HepG2 (cell line): ENCODE measurements around the gene CISTR. TPM values are rescaled to one million over a fixed set of nuclear protein-coding genes. Genes with fewer than 3 reads are reported as not detected.
"Not testable (repeated sequence)": the region's sequence is repeated elsewhere in the genome, so short reads cannot be mapped to it uniquely, and the experiment has no call there.

Source experiments
- ATAC-seq: fragments of 200-7000 bp; cut with Tn5 transposase; 3 replicates; pipeline ENCODE4 v1.9.1; 2020; ENCODE audit warnings: mild to moderate bottlenecking, moderate library complexity
- BruUV-seq: library from RNA; stranded (reverse); fragments of 400-500 nt; replicated peaks from 2 replicates; lab custom pipeline; 2021; lab: Mats Ljungman, UMichigan
- CTCF ChIA-PET: fragments of 300-600 bp; formaldehyde crosslinking; extraction: SDS; loops from one replicate; lab custom pipeline; 2021; ENCODE audit warnings: low total read pairs, inconsistent platforms, low intra/inter-chr PET ratio; lab: Yijun Ruan, JAX
- POLR2A ChIA-PET: fragments of 350-600 bp; sonication (Branson Sonifier 250); formaldehyde crosslinking; loops from one replicate; lab custom pipeline; 2020; ENCODE audit warnings: antibody characterized with exemption, inconsistent platforms; lab: Yijun Ruan, JAX
- DNase-seq: peaks from one replicate; pipeline ENCODE4 v3.0.0-alpha.2; 2015; ENCODE audit warnings: low spot score
- FAIRE-seq: peaks from 3 replicates; lab custom pipeline; 2011; peaks lifted over from hg19 to GRCh38; lab: Jason Lieb, UNC
- H2AFZ ChIP-seq: one replicate; pipeline ENCODE4 v1.6.1; 2011; ENCODE audit warnings: low read length, inconsistent platforms
- H3K27ac ChIP-seq: fragments of 300-600 bp; 3 replicates; pipeline ENCODE4 v1.8.0; 2011; ENCODE audit warnings: mixed run types, mild to moderate bottlenecking, mixed read lengths, low read length, inconsistent platforms; ENCODE audit not compliant: insufficient read depth; ENCODE audit errors: extremely low read length
- H3K27me3 ChIP-seq, 2 experiments: fragments of 200-600 bp in 1 of 2; 2 replicates in 1 of 2; 3 replicates in 1 of 2; pipeline versions ENCODE4 v1.6.0 to v1.8.0; 2011; ENCODE audit warnings: low read length in 2 of 2, mild to moderate bottlenecking in 2 of 2, moderate library complexity in 2 of 2, inconsistent platforms in 1 of 2; ENCODE audit not compliant: insufficient read depth in 2 of 2, control insufficient read depth in 1 of 2
- H3K36me3 ChIP-seq, 2 experiments: fragments of 200-600 bp in 1 of 2; replicated peaks in 1 of 2; 2 replicates in 1 of 2; 3 replicates in 1 of 2; pipeline versions ENCODE4 v1.5.1 to v1.8.0; 2011; ENCODE audit warnings: low read length in 2 of 2, inconsistent platforms in 1 of 2; ENCODE audit not compliant: insufficient read depth in 2 of 2, control insufficient read depth in 1 of 2
- H3K4me1 ChIP-seq: 2 replicates; pipeline ENCODE4 v1.5.1; 2012; ENCODE audit warnings: low read length, inconsistent platforms; ENCODE audit not compliant: insufficient read depth
- H3K4me2 ChIP-seq: 2 replicates; pipeline ENCODE4 v1.6.0; 2011; ENCODE audit warnings: low read depth, low read length, inconsistent platforms
- H3K4me3 ChIP-seq, 3 experiments: fragments of 200-600 bp in 1 of 3; sonication (generic), shearing (Covaris generic) in 1 of 3; replicated peaks in 1 of 3; 2 replicates each; pipeline ENCODE4 v1.5.1; 2011 to 2016; ENCODE audit warnings: low read length in 3 of 3, inconsistent platforms in 2 of 3, low read depth in 2 of 3, mild to moderate bottlenecking in 2 of 3, control low read depth in 1 of 3, mixed read lengths in 1 of 3; ENCODE audit not compliant: insufficient read depth in 1 of 3
- H3K79me2 ChIP-seq: one replicate; pipeline ENCODE4 v1.6.1; 2011; ENCODE audit warnings: low read length, inconsistent platforms; ENCODE audit not compliant: insufficient read depth
- H3K9ac ChIP-seq: 2 replicates; pipeline ENCODE4 v1.6.0; 2011; ENCODE audit warnings: mild to moderate bottlenecking, low read depth, low read length, inconsistent platforms; ENCODE audit not compliant: insufficient read depth
- H3K9me3 ChIP-seq: 2 replicates; pipeline ENCODE4 v1.5.1; 2012; ENCODE audit warnings: mild to moderate bottlenecking, low read length
- H4K20me1 ChIP-seq: 2 replicates; pipeline ENCODE4 v1.6.0; 2011; ENCODE audit warnings: inconsistent platforms, mild to moderate bottlenecking, low read length, moderate library complexity; ENCODE audit not compliant: insufficient read depth
- KDM1A ChIP-seq: IDR thresholded peaks from 2 replicates; pipeline ENCODE4 v1.6.1; 2016; ENCODE audit warnings: missing compliant biosample characterization
- MZF1 ChIP-seq: sonication (generic); formaldehyde crosslinking; IDR thresholded peaks from 2 replicates; pipeline ENCODE4 v1.8.1; 2023; ENCODE audit warnings: mild to moderate bottlenecking, missing genetic modification reagents, borderline replicate concordance
- NCOA2 ChIP-seq: sonication (generic); formaldehyde crosslinking; IDR thresholded peaks from 2 replicates; pipeline ENCODE4 v1.8.0; 2022; ENCODE audit warnings: inconsistent platforms
- NFE2L2 ChIP-seq: fragments of 150-350 bp; IDR thresholded peaks from 2 replicates; pipeline ENCODE4 v1.6.1; 2014; ENCODE audit warnings: low read length
- SP5 ChIP-seq: IDR thresholded peaks from 2 replicates; pipeline ENCODE4 v1.6.1; 2016; ENCODE audit warnings: low read depth, borderline replicate concordance
- TBP ChIP-seq: sonication (generic); formaldehyde crosslinking; IDR thresholded peaks from 2 replicates; pipeline ENCODE4 v1.5.0; 2020; ENCODE audit warnings: missing genetic modification reagents
- TCF7 ChIP-seq: sonication (generic); IDR thresholded peaks from 2 replicates; pipeline ENCODE4 v1.6.1; 2016; ENCODE audit warnings: antibody characterized with exemption, low read depth
- WIZ ChIP-seq: sonication (generic); formaldehyde crosslinking; IDR thresholded peaks from 2 replicates; pipeline ENCODE4 v1.5.1; 2020; ENCODE audit warnings: mild to moderate bottlenecking, missing genetic modification reagents
- ZBTB1 ChIP-seq: sonication (generic); formaldehyde crosslinking; IDR thresholded peaks from 2 replicates; pipeline ENCODE4 v1.4.0; 2020; ENCODE audit warnings: missing genetic modification reagents, borderline replicate concordance
- ZFP91 ChIP-seq: sonication (generic); formaldehyde crosslinking; IDR thresholded peaks from 2 replicates; pipeline ENCODE4 v1.9.0; 2022; ENCODE audit warnings: missing genetic modification reagents, mild to moderate bottlenecking, borderline replicate concordance
- ZNF33A ChIP-seq: sonication (generic); formaldehyde crosslinking; IDR thresholded peaks from 2 replicates; pipeline ENCODE4 v1.5.1; 2020; ENCODE audit warnings: missing genetic modification reagents, mild to moderate bottlenecking, moderate library complexity, borderline replicate concordance
- ZNF878 ChIP-seq: sonication (generic); formaldehyde crosslinking; IDR thresholded peaks from 2 replicates; pipeline ENCODE4 v1.8.1; 2023; ENCODE audit warnings: mild to moderate bottlenecking, missing genetic modification reagents, moderate library complexity
- WGBS: methylation state at CpG from one replicate; pipeline ENCODE4 v1.1.6; 2017; ENCODE audit warnings: low lambda C conversion rate; 5-methylcytosine and 5-hydroxymethylcytosine counted together
- in situ Hi-C: cut with HindIII; loops from 2 replicates; pipeline ENCODE4 v1.10.0; 2017; ENCODE audit warnings: low pct_unique_long_range_greater_than_20kb; ENCODE audit not compliant: extremely low pct_ligation_motif_present
- intact Hi-C: fragments of 100-400 bp; cut with micrococcal nuclease; formaldehyde crosslinking; loops from one replicate; pipeline ENCODE4 v1.10.0; 2022; ENCODE audit not compliant: unreplicated experiment
- polyA plus RNA-seq, 8 experiments: library from polyadenylated mRNA; depleted of rRNA in 3 of 8; stranded (reverse) in 7 of 8; unstranded in 1 of 8; fragments of >200 nt; fragmentation: Illumina TruSeq in 4 of 8; extraction: Trizol in 4 of 8; gene quantifications; 2 replicates each; pipeline versions ENCODE4 v1.2.1 to v1.2.3, GENCODE V29; 2011 to 2016; ENCODE audit warnings: low read depth in 4 of 8, missing spikeins in 1 of 8, mixed read lengths in 1 of 8; ENCODE audit not compliant: insufficient read depth in 1 of 8
- total RNA-seq, 5 experiments: library from RNA; depleted of rRNA; stranded (reverse); fragments of >200 nt; fragmentation: Illumina TruSeq; extraction: Trizol; gene quantifications; 2 replicates each; pipeline ENCODE4 v1.2.3, GENCODE V29; 2016; ENCODE audit warnings: low read depth in 1 of 5

CISTR gene
- total and polyA plus RNA-seq, 2 of the 13 experiments (the other 11 are each of a cell fraction or from before 2014, with no cell fraction given) = not detected

- H3K9me3 ChIP-seq = no peaks in the 10 kb centered on the region
- H4K20me1 ChIP-seq = no peaks in the 10 kb centered on the region
- H3K4me2 ChIP-seq = no peak overlapping the region
- CTCF ChIA-PET = no interaction called here
- intact Hi-C loops = no loop called here
- no peak overlapping the region for H3K4me3 ChIP-seq
- H3K79me2 ChIP-seq = no peaks in the 10 kb centered on the region
- no peak for FAIRE-seq
- no peaks in the 10 kb centered on the region for H3K4me1 ChIP-seq
- peaks cover 0 to 3% of the 10 kb centered on the region in 2 experiments; a peak in 3 of 5 replicates for H3K36me3 ChIP-seq
- BruUV-seq = no TSS peak
- no peaks in the 10 kb centered on the region for H3K27me3 ChIP-seq
- ATAC-seq = no peak
- no peak for TF ChIP-seq ZNF878 (CRISPR knock-in tag)
- TF ChIP-seq NFE2L2 = no peak
- DNase-seq = no peak
- WGBS = 90% methylated on average over 2 of the region's 2 CpGs
- no peak overlapping the region for H3K9ac ChIP-seq
- H2AFZ ChIP-seq = no peak overlapping the region
- in situ Hi-C loops = no loop called here
- no peak overlapping the region for H3K27ac ChIP-seq
- POLR2A ChIA-PET = no interaction called here
These were observed 32.1 kb downstream of the CISTR start for GRCh38 chr12:53719649-53720048.

- H3K4me3 ChIP-seq, in situ Hi-C loops, H3K4me1 ChIP-seq, CTCF ChIA-PET, H3K79me2 ChIP-seq, H4K20me1 ChIP-seq, DNase-seq, H3K9ac ChIP-seq, H3K9me3 ChIP-seq, H3K36me3 ChIP-seq, FAIRE-seq, POLR2A ChIA-PET, H3K27ac ChIP-seq, intact Hi-C loops, H2AFZ ChIP-seq, H3K4me2 ChIP-seq, H3K27me3 ChIP-seq, BruUV-seq, ATAC-seq: not testable (repeated sequence)
- WGBS = 95% methylated on average over 6 of the region's 6 CpGs
These were observed 33.2 kb downstream of the CISTR start for GRCh38 chr12:53718567-53718966.

GRCh38 chr12:53717319-53717718, 34.5 kb downstream of the CISTR start:
- no TSS peak for BruUV-seq
- no peaks in the 10 kb centered on the region for H3K4me1 ChIP-seq
- FAIRE-seq = no peak
- H3K27me3 ChIP-seq = no peaks in the 10 kb centered on the region
- WGBS = 95% methylated on average over 5 of the region's 5 CpGs
- no peaks in the 10 kb centered on the region; a peak in 3 of 5 replicates for H3K36me3 ChIP-seq
- ChIA-PET POLR2A (no interaction called here), CTCF (no interaction called here)
- H3K27ac ChIP-seq = no peak overlapping the region
- intact Hi-C loops = no loop called here
- H3K9me3 ChIP-seq = no peaks in the 10 kb centered on the region
- no peak overlapping the region for H2AFZ ChIP-seq
- no peak for DNase-seq
- ATAC-seq = no peak
- H4K20me1 ChIP-seq = no peaks in the 10 kb centered on the region
- in situ Hi-C loops = no loop called here
- H3K4me2 ChIP-seq = no peak overlapping the region
- H3K9ac ChIP-seq = no peak overlapping the region
- no peak overlapping the region for H3K4me3 ChIP-seq
- TF ChIP-seq WIZ = no peak
- no peak for TF ChIP-seq ZFP91
- TF ChIP-seq MZF1 (CRISPR knock-in tag) = no peak
- no peak for TF ChIP-seq KDM1A (CRISPR knock-in tag)
- TF ChIP-seq TBP (CRISPR knock-in tag) = no peak
- no peak for TF ChIP-seq ZBTB1 (CRISPR knock-in tag)
- TF ChIP-seq NCOA2 = no peak
- TF ChIP-seq SP5 (CRISPR knock-in tag) = no peak
- TF ChIP-seq TCF7 = no peak
- TF ChIP-seq ZNF33A (CRISPR knock-in tag) = no peak
- TF ChIP-seq, all 625 proteins: peak for 0
- H3K79me2 ChIP-seq = no peaks in the 10 kb centered on the region
